BLaER1 treated with 17β-estradiol and CSF1 and Interleukin-3, amounts not matched to agents 10 nM and 100 nM (cell line): ENCODE data around the gene CYB5B.

Source experiments
- H3K27ac ChIP-seq, 11 experiments: shearing (Covaris generic); formaldehyde crosslinking; 2 replicates each; pipeline ENCODE4 v1.8.1; 2022
- H3K27me3 ChIP-seq, 11 experiments: shearing (Covaris generic); formaldehyde crosslinking; 2 replicates each; pipeline ENCODE4 v1.8.1; 2022
- H3K36me3 ChIP-seq, 11 experiments: shearing (Covaris generic); formaldehyde crosslinking; 2 replicates each; pipeline ENCODE4 v1.8.1; 2022
- H3K4me1 ChIP-seq, 10 experiments: shearing (Covaris generic); formaldehyde crosslinking; 2 replicates each; pipeline ENCODE4 v1.8.1; 2022
- H3K4me2 ChIP-seq, 11 experiments: shearing (Covaris generic); formaldehyde crosslinking; 2 replicates each; pipeline ENCODE4 v1.8.1; 2022
- H3K4me3 ChIP-seq, 10 experiments: shearing (Covaris generic); formaldehyde crosslinking; 2 replicates each; pipeline ENCODE4 v1.8.1; 2022
- H3K9ac ChIP-seq, 11 experiments: shearing (Covaris generic); formaldehyde crosslinking; 2 replicates each; pipeline ENCODE4 v1.8.1; 2022
- H3K9me3 ChIP-seq, 11 experiments: shearing (Covaris generic); formaldehyde crosslinking; replicated peaks in 1 of 11; 2 replicates each; pipeline ENCODE4 v1.8.1; 2022
- H4K20me1 ChIP-seq, 11 experiments: shearing (Covaris generic); formaldehyde crosslinking; 2 replicates each; pipeline ENCODE4 v1.8.1; 2022
- Cebpa-rat ChIP-seq, 11 experiments: shearing (Covaris generic); IDR thresholded peaks; 2 replicates each; pipeline ENCODE4 v1.8.1; 2022

CYB5B gene

GRCh38 chr16:69467531-69468204 is 43.2 kb downstream of the CYB5B start:
- Histone ChIP-seq H4K20me1 (peaks cover 0 to 88% (median 29%) of the 10 kb centered on the region in 11 experiments; a peak in 16 of 22 replicates), H3K9ac (no peak overlapping the region), H3K27me3 (peaks cover 0 to 85% (median 0%) of the 10 kb centered on the region in 11 experiments; a peak in 8 of 22 replicates), H3K36me3 (peaks cover 12 to 33% (median 20%) of the 10 kb centered on the region in 11 experiments), H3K9me3 (0 out of 22 replicates have a peak, but pooled peaks cover 0 to 4% (median 0%) of the 10 kb centered on the region in 11 experiments), H3K27ac (no peak overlapping the region), H3K4me3 (no peak overlapping the region), H3K4me1 (peaks cover 60 to 84% (median 70%) of the 10 kb centered on the region in 10 experiments), H3K4me2 (peak overlapping the region in 7 of 11 experiments; percentile 72 to 84 (median 80); a peak in 11 of 22 replicates)
- no peak for TF ChIP-seq Cebpa-rat (IDR thresholded peaks at IDR 0.05)

DNA sequence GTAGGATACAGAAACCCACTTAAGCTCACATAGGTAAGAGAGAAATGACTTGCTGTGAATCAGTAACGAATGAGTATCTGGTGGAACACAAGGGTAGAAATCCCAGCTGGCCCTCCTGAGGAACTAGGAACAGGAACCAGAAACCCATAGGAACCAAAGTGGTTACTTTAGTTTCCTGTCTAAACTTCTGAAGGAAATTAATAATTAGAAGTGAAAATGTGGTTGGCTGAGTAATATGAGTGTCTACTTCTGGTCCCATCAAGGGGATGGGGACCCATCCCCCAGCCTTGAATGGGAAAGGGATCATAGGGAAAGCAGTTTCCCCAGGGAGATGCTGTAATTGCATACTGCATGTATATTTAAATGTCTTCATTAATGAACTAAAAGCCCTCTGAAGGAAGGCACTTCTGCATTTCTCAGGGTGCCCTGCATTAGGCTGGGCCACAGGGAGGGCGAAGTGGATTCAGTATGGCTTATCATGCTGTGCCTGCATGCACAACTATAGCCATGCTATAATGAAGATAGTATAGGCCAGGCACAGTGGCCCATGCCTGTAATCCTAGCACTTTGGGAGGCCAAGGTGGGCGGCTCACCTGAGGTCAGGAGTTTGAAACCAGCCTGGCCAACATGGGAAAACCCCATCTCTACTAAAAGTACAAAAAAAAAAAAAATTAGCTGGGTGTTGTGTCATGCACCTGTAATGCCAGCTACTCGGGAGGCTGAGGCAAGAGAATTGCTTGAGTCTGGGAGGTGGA is 45.6 kb downstream of the CYB5B start:
- H3K4me2 ChIP-seq = peak overlapping the region; percentile 67 to 86 (median 79)
- H3K9ac ChIP-seq = no peak overlapping the region
- H4K20me1 ChIP-seq = peaks cover 0 to 76% (median 29%) of the 10 kb centered on the region in 11 experiments; a peak in 16 of 22 replicates
- peaks cover 43 to 62% (median 52%) of the 10 kb centered on the region in 10 experiments for H3K4me1 ChIP-seq
- no peak for TF ChIP-seq Cebpa-rat (IDR thresholded peaks at IDR 0.05)
- peaks cover 0 to 4% (median 0%) of the 10 kb centered on the region in 11 experiments; a peak in 1 of 22 replicates for H3K9me3 ChIP-seq
- H3K27ac ChIP-seq = peak overlapping the region in 6 of 11 experiments; percentile 18 to 61 (median 44); a peak in 9 of 22 replicates
- H3K4me3 ChIP-seq = no peak overlapping the region
- peaks cover 0 to 91% (median 0%) of the 10 kb centered on the region in 11 experiments; a peak in 8 of 22 replicates for H3K27me3 ChIP-seq
- peaks cover 0 to 11% (median 2%) of the 10 kb centered on the region in 11 experiments; a peak in 8 of 22 replicates for H3K36me3 ChIP-seq

DNA sequence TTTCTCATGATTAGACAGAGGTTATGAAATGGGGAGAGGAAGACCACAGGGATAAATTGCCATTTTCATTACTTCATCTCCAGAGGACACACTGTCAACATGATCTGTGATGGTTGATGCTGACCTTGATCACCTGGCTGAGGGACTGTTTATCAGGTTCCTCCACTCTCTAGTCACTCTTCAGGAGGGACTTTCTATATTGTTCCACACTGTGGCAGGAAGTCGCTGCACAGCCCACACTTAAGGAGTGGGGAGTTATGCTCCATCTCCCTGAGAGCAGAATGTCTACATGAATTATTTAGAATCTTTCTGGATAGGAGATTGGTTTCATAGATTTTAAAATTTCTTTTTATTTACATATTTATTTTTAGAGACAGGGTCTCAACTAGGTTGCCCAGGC is 46.7 kb downstream of the CYB5B start:
- H3K4me3 ChIP-seq = no peak overlapping the region
- peaks cover 0 to 65% (median 29%) of the 10 kb centered on the region in 11 experiments; a peak in 15 of 22 replicates for H4K20me1 ChIP-seq
- H3K4me1 ChIP-seq = peaks cover 34 to 52% (median 42%) of the 10 kb centered on the region in 10 experiments
- no peak overlapping the region for H3K27ac ChIP-seq
- peaks cover 0 to 4% (median 0%) of the 10 kb centered on the region in 11 experiments; a peak in 1 of 22 replicates for H3K9me3 ChIP-seq
- H3K4me2 ChIP-seq = peak overlapping the region; percentile 67 to 86 (median 79); a peak in 19 of 22 replicates
- H3K9ac ChIP-seq = no peak overlapping the region
- peaks cover 0 to 10% (median 0%) of the 10 kb centered on the region in 11 experiments; a peak in 2 of 22 replicates for H3K36me3 ChIP-seq
- peaks cover 0 to 88% (median 0%) of the 10 kb centered on the region in 11 experiments; a peak in 8 of 22 replicates for H3K27me3 ChIP-seq
- no peak for TF ChIP-seq Cebpa-rat (IDR thresholded peaks at IDR 0.05)

DNA sequence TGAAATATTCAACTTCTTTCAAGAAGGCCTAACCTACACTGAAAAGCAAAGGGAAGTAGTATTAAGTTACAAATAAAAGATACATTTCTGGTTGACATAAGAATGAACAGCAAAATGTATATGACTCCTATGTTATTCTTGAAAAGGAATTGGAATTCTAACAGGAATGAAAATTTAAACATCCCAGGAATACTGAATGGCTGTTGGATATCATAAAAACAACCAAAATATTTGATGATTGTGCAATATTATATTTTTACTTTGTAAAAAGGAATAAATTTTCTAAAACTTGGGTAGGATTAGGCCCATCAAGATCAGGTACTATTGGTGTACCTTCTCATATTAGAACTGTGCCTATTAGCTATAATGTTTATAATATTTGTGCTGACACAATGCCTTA is 50.0 kb downstream of the CYB5B start:
- Histone ChIP-seq H4K20me1 (peaks cover 0 to 36% (median 7%) of the 10 kb centered on the region in 11 experiments; a peak in 15 of 22 replicates), H3K27ac (no peak overlapping the region), H3K27me3 (peaks cover 0 to 67% (median 0%) of the 10 kb centered on the region in 11 experiments; a peak in 5 of 22 replicates), H3K9ac (no peak overlapping the region), H3K4me2 (no peak overlapping the region), H3K4me1 (peaks cover 36 to 41% (median 38%) of the 10 kb centered on the region in 10 experiments), H3K36me3 (no peaks in the 10 kb centered on the region), H3K4me3 (no peak overlapping the region), H3K9me3 (peaks cover 0 to 4% (median 0%) of the 10 kb centered on the region in 11 experiments; a peak in 2 of 22 replicates)
- TF ChIP-seq Cebpa-rat (IDR thresholded peaks at IDR 0.05) = peak in 1 of 11 experiments; percentile 50; a peak in 1 of 22 replicates

DNA sequence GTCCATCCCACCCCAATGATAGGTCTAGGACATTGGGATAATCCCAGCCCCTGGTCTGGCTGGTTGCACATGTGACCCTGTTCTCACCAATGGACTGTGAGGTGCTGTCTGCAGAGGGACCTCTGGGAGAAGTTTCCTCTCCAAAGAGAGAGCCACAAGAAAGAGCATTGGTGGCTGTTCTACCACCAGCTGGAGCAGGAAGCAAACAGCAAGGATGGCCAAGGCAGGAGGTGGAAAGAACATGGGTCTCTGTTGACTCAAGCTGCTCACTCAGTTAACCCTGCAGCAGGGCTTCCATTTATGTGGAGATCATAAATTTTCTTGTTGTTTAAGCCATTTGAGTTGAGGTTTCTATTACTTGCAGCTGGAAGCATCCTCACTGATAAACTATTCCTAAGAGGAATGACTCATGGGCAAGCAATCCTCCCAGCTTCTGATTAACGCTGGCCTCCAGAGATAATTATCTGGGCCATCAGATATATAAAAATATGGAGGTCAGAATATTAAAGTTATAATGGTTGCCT is 52.6 kb downstream of the CYB5B start:
- no peak for TF ChIP-seq Cebpa-rat (IDR thresholded peaks at IDR 0.05)
- Histone ChIP-seq H3K4me1 (peaks cover 23 to 32% (median 30%) of the 10 kb centered on the region in 10 experiments), H3K9me3 (peaks cover 0 to 5% (median 0%) of the 10 kb centered on the region in 11 experiments; a peak in 2 of 22 replicates), H3K27ac (0 out of 22 replicates have a peak overlapping the region, but pooled peaks of 2 of the 11 experiments have one; percentile 26 to 48), H3K9ac (no peak overlapping the region), H3K27me3 (peaks cover 0 to 48% (median 0%) of the 10 kb centered on the region in 11 experiments; a peak in 4 of 22 replicates), H3K36me3 (no peaks in the 10 kb centered on the region), H4K20me1 (peaks cover 0 to 22% (median 0%) of the 10 kb centered on the region in 11 experiments; a peak in 2 of 22 replicates), H3K4me2 (peak overlapping the region; percentile 22 to 73 (median 58)), H3K4me3 (no peak overlapping the region)

GRCh38 chr16:69477546-69477945 is 53.1 kb downstream of the CYB5B start:
- no peak for TF ChIP-seq Cebpa-rat (IDR thresholded peaks at IDR 0.05)
- no peak overlapping the region for H3K4me3 ChIP-seq
- H3K36me3 ChIP-seq = no peaks in the 10 kb centered on the region
- no peak overlapping the region for H3K9ac ChIP-seq
- peaks cover 0 to 43% (median 0%) of the 10 kb centered on the region in 11 experiments; a peak in 4 of 22 replicates for H3K27me3 ChIP-seq
- peaks cover 0 to 5% (median 0%) of the 10 kb centered on the region in 11 experiments; a peak in 2 of 22 replicates for H3K9me3 ChIP-seq
- peaks cover 28 to 38% (median 35%) of the 10 kb centered on the region in 10 experiments for H3K4me1 ChIP-seq
- peak overlapping the region; percentile 22 to 73 (median 58) for H3K4me2 ChIP-seq
- peak overlapping the region in 3 of 11 experiments; percentile 12 to 48 (median 26); a peak in 2 of 22 replicates for H3K27ac ChIP-seq
- H4K20me1 ChIP-seq = peaks cover 0 to 23% (median 0%) of the 10 kb centered on the region in 11 experiments; a peak in 2 of 22 replicates

- Histone ChIP-seq H3K36me3 (no peaks in the 10 kb centered on the region), H3K9me3 (peaks cover 0 to 5% (median 0%) of the 10 kb centered on the region in 11 experiments; a peak in 1 of 22 replicates), H3K4me3 (no peak overlapping the region), H4K20me1 (peaks cover 0 to 16% (median 0%) of the 10 kb centered on the region in 11 experiments; a peak in 2 of 22 replicates), H3K4me1 (peaks cover 31 to 40% (median 38%) of the 10 kb centered on the region in 10 experiments), H3K27ac (no peak overlapping the region), H3K27me3 (peaks cover 0 to 32% (median 0%) of the 10 kb centered on the region in 11 experiments; a peak in 4 of 22 replicates), H3K9ac (no peak overlapping the region), H3K4me2 (no peak overlapping the region)
- TF ChIP-seq Cebpa-rat (IDR thresholded peaks at IDR 0.05) = no peak
These were observed 54.3 kb downstream of the CYB5B start for GRCh38 chr16:69478685-69479084.

DNA sequence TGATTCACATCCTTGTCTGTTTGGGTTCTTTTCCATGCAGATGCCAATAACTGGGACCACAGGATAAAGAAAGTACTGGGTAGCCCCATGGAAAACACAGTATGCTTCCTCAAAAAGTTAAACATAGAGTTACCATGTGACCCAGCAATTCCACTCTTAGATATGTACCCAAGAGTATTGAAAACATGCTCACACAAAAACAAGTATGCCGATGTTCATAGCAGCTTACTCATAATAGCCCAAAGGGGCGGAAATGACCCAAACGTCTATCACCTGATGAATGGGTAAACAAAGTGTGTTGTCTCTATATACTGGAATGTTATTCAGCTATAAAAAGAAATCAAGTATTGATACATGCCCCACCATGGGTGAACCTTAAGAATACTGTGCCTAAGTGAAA is 55.4 kb downstream of the CYB5B start:
- Histone ChIP-seq H3K9ac (no peak overlapping the region), H3K4me2 (no peak overlapping the region), H4K20me1 (peaks cover 0 to 12% (median 0%) of the 10 kb centered on the region in 11 experiments; a peak in 1 of 22 replicates), H3K36me3 (no peaks in the 10 kb centered on the region), H3K4me1 (peaks cover 31 to 40% (median 38%) of the 10 kb centered on the region in 10 experiments), H3K27ac (no peak overlapping the region), H3K9me3 (peaks cover 0 to 5% (median 0%) of the 10 kb centered on the region in 11 experiments; a peak in 1 of 22 replicates), H3K27me3 (peaks cover 0 to 30% (median 0%) of the 10 kb centered on the region in 11 experiments; a peak in 4 of 22 replicates), H3K4me3 (no peak overlapping the region)
- TF ChIP-seq Cebpa-rat (IDR thresholded peaks at IDR 0.05) = no peak
